ENCODE data around the gene GALNT10. TPM values are rescaled to one million over a fixed set of nuclear protein-coding genes. Genes with fewer than 3 reads are reported as not detected.
A peak's percentile ranks its signal among the peaks of the same experiment; 100 is the strongest.

GALNT10 gene
- total and polyA plus RNA-seq, 2 of the 4 experiments (the other 2 are of a cell fraction) = 46.2 to 67.0 TPM

GRCh38 chr5:154470137-154470536, 279.6 kb downstream of the GALNT10 start:
- no peak for ATAC-seq (ENCODE audit: low read depth)
- Histone ChIP-seq H3K36me3 (ENCODE audit: control insufficient read depth, insufficient read depth, low read length) (no peaks in the 10 kb centered on the region), H4K5ac (ENCODE audit: low read depth, low read length) (no peak overlapping the region), H2AK9ac (replicated peaks; ENCODE audit: low read depth, low read length, poor library complexity) (no peak overlapping the region), H3K56ac (ENCODE audit: extremely low read depth, insufficient read depth, low read length) (no peak overlapping the region), H2BK15ac (ENCODE audit: low read depth, low read length) (no peak overlapping the region), H2BK120ac (ENCODE audit: low read depth, low read length) (no peak overlapping the region), H4K91ac (ENCODE audit: insufficient read depth, low read depth, low read length) (no peak overlapping the region), H3K9me1 (ENCODE audit: insufficient read depth, low read length) (no peaks in the 10 kb centered on the region), H3K79me1 (ENCODE audit: low read depth in 1 of 2, low read length in 2 of 2) (no peaks in the 10 kb centered on the region), H2AFZ (replicated peaks; ENCODE audit: low read length, poor library complexity) (no peak overlapping the region), H3K14ac (replicated peaks; ENCODE audit: low read depth, low read length) (no peak overlapping the region), H4K20me1 (ENCODE audit: insufficient read depth, low read length) (peaks cover 10% of the 10 kb centered on the region; the same call in 1 of the 2 replicates), H3K18ac (ENCODE audit: low read depth, low read length) (no peak overlapping the region), H3K4me2 (ENCODE audit: low read depth, low read length) (no peak overlapping the region), H2AK5ac (ENCODE audit: low read depth, low read length) (no peak overlapping the region), H3K9me3 (ENCODE audit: control insufficient read depth, insufficient read depth, low read length) (0 out of 2 replicates have a peak, but pooled peaks cover 11% of the 10 kb centered on the region), H3K23ac (ENCODE audit: low read depth, low read length) (0 out of 2 replicates have a peak overlapping the region, but pooled peaks have one; percentile 25), H3K27ac (ENCODE audit: insufficient read depth, low read length) (no peak overlapping the region), H3K4ac (ENCODE audit: low read depth, low read length) (no peak overlapping the region), H3K27me3 (ENCODE audit: control insufficient read depth, insufficient read depth, low read length) (peaks cover 54% of the 10 kb centered on the region), H3K4me1 (ENCODE audit: control insufficient read depth, insufficient read depth, low read length) (peaks cover 4% of the 10 kb centered on the region; the same call in 1 of the 2 replicates), H2BK20ac (ENCODE audit: low read depth, low read length) (no peak overlapping the region), H2BK5ac (ENCODE audit: low read depth, low read length, poor library complexity, severe bottlenecking) (no peak overlapping the region), H3K9ac (ENCODE audit: low read depth, low read length) (no peak overlapping the region), H3K4me3 (ENCODE audit: insufficient read depth, low read depth, low read length) (no peak overlapping the region), H4K8ac (ENCODE audit: low read depth in 2 of 2, low read length in 2 of 2) (no peak overlapping the region)
- BruUV-seq (replicated peaks) = no TSS peak
- no peak for DNase-seq
- ChIA-PET POLR2A (ENCODE audit: unreplicated experiment) (no interaction called here), CTCF (interaction anchor here (0.7 kb wide), 1 partner anchor 8 kb away, joined by 5 read pairs; no protein-coding TSS in a partner anchor)
- dilution Hi-C loops (cut with HindIII; ENCODE audit: low sequenced_read_pairs, unreplicated experiment) = no loop called here
- no peak for TF ChIP-seq POLR2A (IDR thresholded peaks at IDR 0.05; ENCODE audit: low read depth, low read length)
- TF ChIP-seq BHLHE40 (IDR thresholded peaks at IDR 0.05; ENCODE audit: low read depth, low read length) = no peak
- TF ChIP-seq CEBPB (IDR thresholded peaks at IDR 0.05; ENCODE audit: low read depth, low read length) = no peak
- TF ChIP-seq RAD21 (IDR thresholded peaks at IDR 0.05; ENCODE audit: low read length) = no peak
- TF ChIP-seq FOS (IDR thresholded peaks at IDR 0.05; ENCODE audit: low read depth, low read length) = no peak
- no peak for TF ChIP-seq RCOR1 (IDR thresholded peaks at IDR 0.05; ENCODE audit: insufficient replicate concordance, low read length)
- no peak for TF ChIP-seq NFE2L2 (IDR thresholded peaks at IDR 0.05; ENCODE audit: low read depth, low read length)
- no peak for TF ChIP-seq SMC3 (IDR thresholded peaks at IDR 0.05; ENCODE audit: low read depth, low read length)
- no peak for TF ChIP-seq RFX5 (IDR thresholded peaks at IDR 0.05; ENCODE audit: low read depth, low read length)
- no peak for TF ChIP-seq CTCF (conservative IDR thresholded peaks at IDR 0.05; ENCODE audit: low read depth, low read length)
- no peak for TF ChIP-seq ELK1 (IDR thresholded peaks at IDR 0.05; ENCODE audit: borderline replicate concordance, low read depth, low read length)
- no peak for TF ChIP-seq USF2 (IDR thresholded peaks at IDR 0.05; ENCODE audit: low read depth, low read length)
- TF ChIP-seq MAFK (IDR thresholded peaks at IDR 0.05; ENCODE audit: low read depth, low read length) = no peak
- no peak for TF ChIP-seq MXI1 (IDR thresholded peaks at IDR 0.05; ENCODE audit: borderline replicate concordance, low read depth, low read length)
- no peak for TF ChIP-seq MAZ (IDR thresholded peaks at IDR 0.05; ENCODE audit: borderline replicate concordance, low read depth, low read length)
- no peak for TF ChIP-seq CHD1 (IDR thresholded peaks at IDR 0.05; ENCODE audit: low read depth, low read length)
- in situ Hi-C loops (cut with MboI; ENCODE audit: low sequenced_read_pairs) = loop anchor here (25.0 kb wide), 1 partner anchor 342 kb away; no protein-coding TSS in a partner anchor
- intact Hi-C loops (cut with micrococcal nuclease) = no loop called here
- WGBS, 2 experiments (ENCODE audit: extremely low coverage in 2 of 2, insufficient read length in 1 of 2) = no CpG with 5 or more reads among the region's 2 CpGs

All from IMR-90 (cell line).